Measurements from ENCODE around the gene RGS7.

RGS7 gene

DNA sequence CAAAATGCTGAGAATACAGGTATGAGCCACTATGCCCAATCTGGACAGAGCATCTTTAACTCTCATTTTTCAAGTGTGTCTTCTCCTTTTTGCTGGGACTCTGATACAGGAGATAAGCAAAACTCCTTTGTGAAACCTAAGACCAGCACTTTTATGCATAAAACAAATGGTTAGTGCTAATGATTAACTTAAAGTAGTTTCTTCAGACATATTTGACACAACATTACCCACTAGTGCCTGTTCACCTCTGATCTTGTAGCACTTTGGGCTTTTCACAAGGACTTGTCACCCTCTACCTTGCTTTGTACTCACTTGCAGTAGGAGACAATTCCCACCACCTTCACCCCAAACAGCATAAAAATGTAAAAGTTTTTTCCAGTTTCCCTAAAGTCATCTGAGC, 216.3 kb downstream of the RGS7 start:
- DNase-seq (ENCODE audit: low spot score): no peak
- TF ChIP-seq, protein P1, sequence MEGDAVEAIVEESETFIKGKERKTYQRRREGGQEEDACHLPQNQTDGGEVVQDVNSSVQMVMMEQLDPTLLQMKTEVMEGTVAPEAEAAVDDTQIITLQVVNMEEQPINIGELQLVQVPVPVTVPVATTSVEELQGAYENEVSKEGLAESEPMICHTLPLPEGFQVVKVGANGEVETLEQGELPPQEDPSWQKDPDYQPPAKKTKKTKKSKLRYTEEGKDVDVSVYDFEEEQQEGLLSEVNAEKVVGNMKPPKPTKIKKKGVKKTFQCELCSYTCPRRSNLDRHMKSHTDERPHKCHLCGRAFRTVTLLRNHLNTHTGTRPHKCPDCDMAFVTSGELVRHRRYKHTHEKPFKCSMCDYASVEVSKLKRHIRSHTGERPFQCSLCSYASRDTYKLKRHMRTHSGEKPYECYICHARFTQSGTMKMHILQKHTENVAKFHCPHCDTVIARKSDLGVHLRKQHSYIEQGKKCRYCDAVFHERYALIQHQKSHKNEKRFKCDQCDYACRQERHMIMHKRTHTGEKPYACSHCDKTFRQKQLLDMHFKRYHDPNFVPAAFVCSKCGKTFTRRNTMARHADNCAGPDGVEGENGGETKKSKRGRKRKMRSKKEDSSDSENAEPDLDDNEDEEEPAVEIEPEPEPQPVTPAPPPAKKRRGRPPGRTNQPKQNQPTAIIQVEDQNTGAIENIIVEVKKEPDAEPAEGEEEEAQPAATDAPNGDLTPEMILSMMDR (IDR thresholded peaks at IDR 0.05; ENCODE audit: extremely low read depth, missing control alignments): no peak

DNA sequence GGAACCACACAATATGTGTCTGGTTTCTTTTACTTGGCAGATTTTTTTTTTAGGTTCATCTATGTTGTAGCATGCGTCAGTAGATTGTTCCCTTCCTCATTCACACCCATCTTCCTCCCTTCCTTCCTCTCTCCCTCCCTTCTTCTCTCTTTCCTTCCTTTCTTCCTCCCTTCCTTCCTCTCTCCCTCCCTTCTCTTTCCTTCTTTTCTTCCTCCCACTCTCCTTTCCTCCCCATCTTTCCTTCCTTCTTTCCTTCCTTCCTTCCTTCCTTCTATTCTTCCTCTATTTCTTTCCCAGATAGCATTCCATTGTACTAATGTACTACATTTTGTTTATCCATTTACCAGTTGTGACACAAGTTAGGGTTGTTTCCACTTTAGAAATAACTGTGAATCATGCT, 218.0 kb downstream of the RGS7 start:
- TF ChIP-seq, protein P1 (IDR thresholded peaks at IDR 0.05; ENCODE audit: extremely low read depth, missing control alignments): no peak

DNA sequence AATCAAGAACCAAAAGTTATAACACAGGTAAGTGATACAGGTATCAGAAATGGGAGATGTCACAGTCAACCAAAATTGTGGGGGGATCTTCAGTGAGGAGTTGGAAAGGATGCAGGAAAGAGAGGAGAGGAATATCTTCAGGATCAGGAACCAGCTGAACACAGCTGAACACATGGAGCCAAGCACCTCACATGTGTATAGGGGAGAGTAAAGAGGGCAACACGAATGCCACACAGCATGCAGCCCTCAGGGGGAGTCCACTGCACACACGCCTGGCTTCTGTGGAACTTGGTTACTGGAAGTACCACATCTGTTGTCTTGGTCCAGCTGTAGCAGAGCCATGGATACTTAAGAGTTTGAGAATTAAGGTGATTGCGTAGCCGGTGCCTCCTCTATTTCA, 218.8 kb downstream of the RGS7 start:
- no peak for DNase-seq (ENCODE audit: low spot score)
- TF ChIP-seq, protein P1 (IDR thresholded peaks at IDR 0.05; ENCODE audit: extremely low read depth, missing control alignments): no peak

More for the DNA sequence above, 218.0 kb downstream of the RGS7 start:
- DNase-seq (ENCODE audit: low spot score): no peak

DNA sequence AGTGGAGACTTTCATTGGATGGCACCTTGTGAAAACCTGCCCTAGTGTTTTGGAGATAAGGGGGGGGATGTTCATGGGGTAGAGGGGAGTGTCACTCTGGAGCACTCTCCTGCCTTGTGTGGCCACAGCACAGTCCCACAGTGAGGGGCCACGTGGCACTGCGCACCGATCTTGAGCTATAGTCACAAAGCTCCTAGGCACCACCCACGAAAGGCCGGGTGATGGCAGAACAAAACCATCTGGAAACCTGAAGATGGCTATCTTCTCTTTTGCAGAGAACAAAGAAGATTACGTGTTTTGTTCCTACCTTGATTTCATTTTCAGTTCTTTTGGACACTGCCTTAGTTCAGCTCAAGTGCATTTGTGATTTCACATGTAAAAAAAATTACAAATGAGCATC, 220.6 kb downstream of the RGS7 start:
- no peak for DNase-seq (ENCODE audit: low spot score)
- TF ChIP-seq, protein P1 (IDR thresholded peaks at IDR 0.05; ENCODE audit: extremely low read depth, missing control alignments): no peak

DNA sequence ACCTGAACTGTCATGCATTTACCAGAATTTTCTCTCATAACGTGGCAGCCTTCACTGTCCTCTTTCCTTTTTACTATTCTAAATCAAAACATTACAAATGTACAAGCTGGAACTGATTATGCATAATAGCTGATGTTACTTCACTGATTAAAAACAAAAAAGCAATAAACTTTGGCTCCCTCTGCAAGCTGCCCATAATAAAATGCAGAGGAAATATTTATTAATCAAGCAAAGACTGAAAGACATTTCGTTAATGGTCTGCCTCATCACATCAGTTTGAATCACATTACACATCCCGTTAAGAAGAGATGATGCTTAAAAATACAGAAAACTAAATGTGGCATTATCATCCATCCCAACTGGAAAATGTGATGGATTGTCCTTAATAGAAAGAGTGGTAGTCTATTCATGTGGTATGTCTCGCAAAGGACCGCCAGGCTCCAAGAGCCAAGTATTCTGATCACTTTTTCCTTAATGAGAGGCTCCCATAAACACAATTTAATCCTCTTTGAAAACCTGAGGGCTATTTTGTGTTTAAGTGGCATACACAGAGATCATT, 225.3 kb downstream of the RGS7 start:
- no peak for DNase-seq (ENCODE audit: low spot score)
- TF ChIP-seq, protein P1 (IDR thresholded peaks at IDR 0.05; ENCODE audit: extremely low read depth, missing control alignments): no peak

DNA sequence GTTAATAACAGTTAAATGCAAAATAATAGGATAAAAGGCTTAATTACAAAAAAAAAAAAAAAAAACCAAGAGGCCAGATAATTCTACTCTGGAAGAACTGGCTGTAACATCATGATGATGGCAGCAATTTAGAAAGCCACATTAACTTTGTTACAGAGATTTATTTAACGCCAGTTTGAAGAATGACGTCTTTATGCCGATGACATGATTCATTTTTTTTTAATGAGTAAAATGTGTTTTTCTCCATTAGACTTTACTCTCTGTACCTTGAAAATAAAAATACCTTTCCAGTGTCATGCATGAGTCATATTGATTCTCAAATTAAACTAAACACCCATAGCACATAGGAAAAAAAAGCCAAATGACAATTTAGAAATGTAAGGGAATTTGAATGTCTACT, 226.1 kb downstream of the RGS7 start:
- TF ChIP-seq, protein P1 (IDR thresholded peaks at IDR 0.05; ENCODE audit: extremely low read depth, missing control alignments): no peak
- no peak for DNase-seq (ENCODE audit: low spot score)

DNA sequence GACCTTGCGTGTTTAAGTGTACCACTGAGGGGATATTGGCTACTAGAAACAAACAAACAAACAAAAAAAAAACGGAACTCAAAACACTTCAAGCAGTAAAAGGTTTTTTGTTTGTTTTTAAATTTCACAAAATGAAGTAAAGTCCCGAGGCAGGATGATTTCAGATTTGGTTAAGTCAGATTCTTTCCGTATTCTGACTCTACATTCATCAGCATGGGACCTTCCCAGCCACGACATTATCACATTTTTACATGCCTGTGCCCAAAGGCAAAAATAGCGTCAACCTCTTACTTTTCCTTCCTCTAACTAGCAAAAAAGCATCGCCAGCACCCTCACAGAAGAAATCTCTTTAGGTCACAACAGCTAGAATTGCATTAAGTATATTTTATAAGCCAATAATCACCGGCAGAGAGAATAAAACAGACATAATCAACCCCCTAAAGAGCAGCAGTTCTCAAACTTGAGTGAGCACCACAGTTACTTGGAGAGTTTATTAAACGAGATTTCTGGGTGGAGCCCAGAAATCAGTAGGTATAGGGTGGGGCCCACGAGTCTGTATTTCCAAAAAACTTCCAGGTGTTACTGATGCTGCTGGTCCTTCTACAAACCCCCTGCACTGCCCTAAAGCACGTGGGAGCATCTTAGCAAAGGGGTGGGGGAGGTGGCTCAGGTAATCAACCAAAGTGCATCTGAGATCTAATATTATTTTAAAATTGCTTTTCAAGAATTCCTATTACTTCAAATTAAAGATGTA, 227.6 kb downstream of the RGS7 start:
- no peak for DNase-seq (ENCODE audit: low spot score)
- TF ChIP-seq, protein P1 (IDR thresholded peaks at IDR 0.05; ENCODE audit: extremely low read depth, missing control alignments): no peak
